B cell (primary cell): ENCODE measurements around the gene SH3RF3. TPM values are rescaled to one million over a fixed set of nuclear protein-coding genes. Genes with fewer than 3 reads are reported as not detected.

Experiments used
- ATAC-seq: fragments of 200-7000 bp; cut with Tn5 transposase; one replicate; pipeline ENCODE4 v1.10.0; 2021; ENCODE audit warnings: low read depth, mild to moderate bottlenecking, moderate number of reproducible peaks, moderate library complexity
- CTCF ChIA-PET: fragments of 350-600 bp; sonication (Branson Sonifier 250); formaldehyde crosslinking; loops from one replicate; lab custom pipeline; 2021; ENCODE audit warnings: antibody characterized with exemption, inconsistent platforms; lab: Charles Lee
- POLR2A ChIA-PET: fragments of 350-600 bp; sonication (Branson Sonifier 250); formaldehyde crosslinking; loops from one replicate; lab custom pipeline; 2021; ENCODE audit warnings: antibody characterized with exemption; lab: Charles Lee
- DNase-seq: peaks from one replicate; pipeline ENCODE4 v3.0.0; 2013
- H2AFZ ChIP-seq: 2 replicates; pipeline ENCODE4 v1.6.1; 2012; ENCODE audit warnings: mild to moderate bottlenecking, low read depth, low read length; ENCODE audit not compliant: insufficient read depth, poor library complexity, severe bottlenecking
- H3K27ac ChIP-seq, 2 donors: 1 replicate in 1 of 2; 2 replicates in 1 of 2; pipeline ENCODE4 v1.5.1; 2012 to 2013; ENCODE audit warnings: low read length in 2 of 2, mild to moderate bottlenecking in 2 of 2, moderate library complexity in 1 of 2
- H3K27me3 ChIP-seq, 4 experiments: fragments of 200-600 bp in 1 of 4; sonication (generic) in 1 of 4; replicated peaks in 1 of 4; 1 replicate in 2 of 4; 2 replicates in 2 of 4; pipeline versions ENCODE4 v1.6.1 to v1.7.0; 2013 to 2016; ENCODE audit warnings: low read length in 3 of 4, mild to moderate bottlenecking in 2 of 4, mixed read lengths in 1 of 4, moderate library complexity in 1 of 4; ENCODE audit not compliant: insufficient read depth in 4 of 4, control insufficient read depth in 3 of 4; ENCODE audit errors: control extremely low read depth in 1 of 4
- H3K36me3 ChIP-seq, 2 experiments: replicated peaks in 1 of 2; 1 replicate in 1 of 2; 2 replicates in 1 of 2; pipeline versions ENCODE4 v1.6.1 to v1.7.1; 2013; ENCODE audit warnings: low read length in 1 of 2; ENCODE audit not compliant: insufficient read depth in 2 of 2, control insufficient read depth in 1 of 2; ENCODE audit errors: control extremely low read depth in 1 of 2, extremely low read depth in 1 of 2
- H3K4me1 ChIP-seq, 2 donors: fragments of 200-600 bp in 1 of 2; sonication (generic) in 1 of 2; 1 replicate in 1 of 2; 2 replicates in 1 of 2; pipeline versions ENCODE4 v1.5.1 to v1.6.1; 2013 to 2017; ENCODE audit warnings: low read length in 2 of 2; ENCODE audit not compliant: control insufficient read depth in 2 of 2, insufficient read depth in 2 of 2
- H3K4me2 ChIP-seq: replicated peaks from 2 replicates; pipeline ENCODE3; 2012; ENCODE audit warnings: mild to moderate bottlenecking, low read depth, low read length; ENCODE audit not compliant: poor library complexity, severe bottlenecking
- H3K4me3 ChIP-seq, 5 experiments: fragments of 200-600 bp in 1 of 5; sonication (generic) in 1 of 5; 1 replicate in 3 of 5; 2 replicates in 2 of 5; pipeline versions ENCODE4 v1.5.1 to v1.7.0; 2011 to 2016; ENCODE audit warnings: low read length in 4 of 5, mild to moderate bottlenecking in 4 of 5, low read depth in 2 of 5, control low read depth in 1 of 5, moderate library complexity in 1 of 5; ENCODE audit not compliant: insufficient read depth in 1 of 5; ENCODE audit errors: control extremely low read depth in 1 of 5, extremely low read depth in 1 of 5
- H3K79me2 ChIP-seq: fragments of 200-600 bp; sonication (generic); one replicate; pipeline ENCODE4 v1.6.0; 2016; ENCODE audit warnings: low read length; ENCODE audit not compliant: control insufficient read depth, insufficient read depth
- H3K9ac ChIP-seq: fragments of 200-600 bp; sonication (generic); 2 replicates; pipeline ENCODE4 v1.6.1; 2017; ENCODE audit warnings: mild to moderate bottlenecking, low read length, moderate library complexity
- H3K9me3 ChIP-seq, 3 donors: one replicate each; pipeline versions ENCODE4 v1.6.1 to v1.7.1; 2013; ENCODE audit warnings: low read length in 2 of 3; ENCODE audit not compliant: control insufficient read depth in 2 of 3, insufficient read depth in 1 of 3; ENCODE audit errors: control extremely low read depth in 1 of 3
- H4K20me1 ChIP-seq: 2 replicates; pipeline ENCODE4 v1.6.0; 2012; ENCODE audit warnings: mild to moderate bottlenecking, low read length; ENCODE audit not compliant: insufficient read depth, control insufficient read depth, poor library complexity, severe bottlenecking
- H3K27ac Mint-ChIP-seq: one replicate; pipeline ENCODE4 v1.8.0; 2021; ENCODE audit warnings: mixed read lengths
- H3K27me3 Mint-ChIP-seq: one replicate; pipeline ENCODE4 v1.8.0; 2021; ENCODE audit warnings: mixed read lengths
- H3K4me1 Mint-ChIP-seq: one replicate; pipeline ENCODE4 v1.8.0; 2021; ENCODE audit warnings: mixed read lengths
- H3K4me3 Mint-ChIP-seq: one replicate; pipeline ENCODE4 v1.8.0; 2021; ENCODE audit warnings: mixed read lengths
- H3K9me3 Mint-ChIP-seq: one replicate; pipeline ENCODE4 v1.8.0; 2022; ENCODE audit warnings: mixed read lengths; ENCODE audit not compliant: insufficient read depth
- CTCF ChIP-seq: fragments of 200-600 bp; IDR thresholded peaks from one replicate; pipeline ENCODE4 v1.8.0; 2022; ENCODE audit warnings: antibody characterized with exemption, mild to moderate bottlenecking
- EZH2 ChIP-seq: IDR thresholded peaks from 2 replicates; pipeline ENCODE4 v1.6.1; 2012; ENCODE audit warnings: borderline replicate concordance, low read depth, mild to moderate bottlenecking, moderate library complexity, low read length; ENCODE audit not compliant: insufficient read depth, poor library complexity, severe bottlenecking
- WGBS: methylation state at CpG from one replicate; pipeline ENCODE4 v1.1.5; 2013; ENCODE audit warnings: missing lambda C conversion rate; ENCODE audit not compliant: insufficient coverage; 5-methylcytosine and 5-hydroxymethylcytosine counted together
- intact Hi-C: fragments of 100-400 bp; cut with micrococcal nuclease; formaldehyde crosslinking; loops from one replicate; pipeline ENCODE4 v1.10.0; 2022
- polyA plus RNA-seq: library from polyadenylated mRNA; depleted of rRNA; stranded (reverse); fragments of >200 nt; gene quantifications from 2 replicates; pipeline ENCODE4 v1.2.3, GENCODE V29; 2012
- total RNA-seq, 2 donors: library from RNA; stranded (reverse); fragments of 120-200 nt in 1 of 2; gene quantifications; 1 replicate in 1 of 2; 2 replicates in 1 of 2; pipeline versions ENCODE4 v1.2.3 to v1.2.4, GENCODE V29; 2013 to 2022

Gene SH3RF3
- total and polyA plus RNA-seq, 2 donors (not counting 1 experiment from before 2014, with no cell fraction given): 0.07 to 1.2 TPM

GRCh38 chr2:109525836-109526235, 396.8 kb downstream of the SH3RF3 start:
- TF ChIP-seq CTCF (no peak), EZH2 (no peak)
- H3K27ac Mint-ChIP-seq: no peak overlapping the region
- no peaks in the 10 kb centered on the region for H4K20me1 ChIP-seq
- no peak overlapping the region for H3K27ac ChIP-seq
- H3K9me3 ChIP-seq: no peaks in the 10 kb centered on the region
- H3K4me1 Mint-ChIP-seq: no peaks in the 10 kb centered on the region
- H2AFZ ChIP-seq: no peak overlapping the region
- POLR2A ChIA-PET: no interaction called here
- H3K4me3 ChIP-seq: no peak overlapping the region
- no peak for DNase-seq
- no peak for ATAC-seq
- no peaks in the 10 kb centered on the region for H3K4me1 ChIP-seq
- no peak overlapping the region for H3K4me2 ChIP-seq
- WGBS: 44% methylated on average over 4 of the region's 4 CpGs
- H3K27me3 Mint-ChIP-seq: peaks cover 7% of the 10 kb centered on the region
- no peak overlapping the region for H3K4me3 Mint-ChIP-seq
- no peaks in the 10 kb centered on the region for H3K79me2 ChIP-seq
- no peak overlapping the region for H3K9ac ChIP-seq
- no peaks in the 10 kb centered on the region for H3K9me3 Mint-ChIP-seq
- no peaks in the 10 kb centered on the region for H3K27me3 ChIP-seq
- CTCF ChIA-PET: no interaction called here
- intact Hi-C loops: no loop called here
- H3K36me3 ChIP-seq: no peaks in the 10 kb centered on the region

DNA sequence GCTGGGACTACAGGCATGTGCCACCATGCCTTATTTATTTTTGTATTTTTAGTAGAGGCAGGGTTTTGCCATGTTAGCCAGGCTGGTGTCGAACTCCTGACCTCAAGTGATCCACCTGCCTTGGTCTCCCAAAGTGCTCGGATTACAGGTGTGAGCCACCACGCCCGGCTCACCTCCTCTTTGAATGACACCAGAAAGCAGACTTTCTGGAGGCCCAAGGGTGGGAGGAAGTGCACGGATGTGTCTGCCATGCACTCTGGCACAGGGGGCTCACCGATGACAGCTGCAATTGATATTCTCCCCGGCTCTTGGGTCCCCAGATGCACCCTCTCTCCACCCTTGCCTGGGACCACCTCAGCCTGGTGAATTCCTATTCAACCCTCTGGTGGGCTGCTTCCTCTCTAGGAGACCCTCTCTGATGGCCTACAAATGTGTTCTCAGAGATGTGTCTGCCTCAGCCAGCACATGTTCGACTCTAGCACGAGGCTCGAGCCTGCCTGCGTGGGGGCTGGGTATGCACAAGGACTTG, 397.5 kb downstream of the SH3RF3 start:
- Histone ChIP-seq H3K36me3 (no peaks in the 10 kb centered on the region), H3K9ac (no peak overlapping the region), H3K4me1 (no peaks in the 10 kb centered on the region), H4K20me1 (no peaks in the 10 kb centered on the region), H3K9me3 (no peaks in the 10 kb centered on the region), H2AFZ (no peak overlapping the region), H3K79me2 (no peaks in the 10 kb centered on the region), H3K27ac (no peak overlapping the region), H3K4me3 (no peak overlapping the region), H3K27me3 (no peaks in the 10 kb centered on the region), H3K4me2 (no peak overlapping the region)
- CTCF ChIA-PET: no interaction called here
- no peak overlapping the region for H3K27ac Mint-ChIP-seq
- no peak for TF ChIP-seq CTCF
- TF ChIP-seq EZH2: no peak
- WGBS: 84% methylated on average over 8 of the region's 11 CpGs
- no peaks in the 10 kb centered on the region for H3K4me1 Mint-ChIP-seq
- no peak overlapping the region for H3K4me3 Mint-ChIP-seq
- H3K27me3 Mint-ChIP-seq: peaks cover 10% of the 10 kb centered on the region
- H3K9me3 Mint-ChIP-seq: no peaks in the 10 kb centered on the region
- no peak for DNase-seq
- no peak for ATAC-seq
- intact Hi-C loops: no loop called here
- POLR2A ChIA-PET: no interaction called here
